Hepatocyte (in vitro differentiated cells): ENCODE data around the gene HERC4. TPM values are rescaled to one million over a fixed set of nuclear protein-coding genes. Genes with fewer than 3 reads are reported as not detected.

ENCODE experiments used
- DNase-seq: peaks from one replicate; pipeline ENCODE4 v3.0.0-alpha.2; 2016; ENCODE audit warnings: low spot score
- H2AFZ ChIP-seq: fragments of 200-600 bp; sonication (generic); 2 replicates; pipeline ENCODE4 v1.6.0; 2016; ENCODE audit warnings: antibody characterized with exemption, mild to moderate bottlenecking
- H3K27ac ChIP-seq: fragments of 200-600 bp; sonication (generic); 2 replicates; pipeline ENCODE4 v1.5.1; 2016; ENCODE audit warnings: mild to moderate bottlenecking
- H3K27me3 ChIP-seq: fragments of 200-600 bp; sonication (generic); 2 replicates; pipeline ENCODE4 v1.6.1; 2016
- H3K36me3 ChIP-seq: fragments of 200-600 bp; sonication (generic); replicated peaks from 2 replicates; pipeline ENCODE4 v1.5.1; 2016; ENCODE audit warnings: low read depth; ENCODE audit not compliant: insufficient read depth
- H3K4me1 ChIP-seq: fragments of 200-600 bp; sonication (generic); 2 replicates; pipeline ENCODE4 v1.5.1; 2016; ENCODE audit warnings: mild to moderate bottlenecking, moderate library complexity; ENCODE audit not compliant: insufficient read depth
- H3K4me2 ChIP-seq: fragments of 200-600 bp; sonication (generic); 2 replicates; pipeline ENCODE4 v1.6.0; 2016
- H3K4me3 ChIP-seq: fragments of 200-600 bp; sonication (generic); 2 replicates; pipeline ENCODE4 v1.5.1; 2016; ENCODE audit warnings: mild to moderate bottlenecking
- H3K79me2 ChIP-seq: fragments of 200-600 bp; sonication (generic); 2 replicates; pipeline ENCODE4 v1.6.0; 2017; ENCODE audit warnings: mild to moderate bottlenecking
- H3K9me2 ChIP-seq: fragments of 200-600 bp; sonication (generic); replicated peaks from 2 replicates; pipeline ENCODE4 v1.6.0; 2017; ENCODE audit warnings: mild to moderate bottlenecking; ENCODE audit not compliant: insufficient read depth
- H3K9me3 ChIP-seq: fragments of 200-600 bp; sonication (generic); 2 replicates; pipeline ENCODE4 v1.5.1; 2016; ENCODE audit warnings: low read depth, mild to moderate bottlenecking
- H4K20me1 ChIP-seq: fragments of 200-600 bp; sonication (generic); 2 replicates; pipeline ENCODE4 v1.6.0; 2016; ENCODE audit warnings: mild to moderate bottlenecking; ENCODE audit not compliant: insufficient read depth, poor library complexity, severe bottlenecking
- CTCF ChIP-seq: fragments of 200-600 bp; sonication (generic); IDR thresholded peaks from 2 replicates; pipeline ENCODE4 v1.5.1; 2016; ENCODE audit warnings: antibody characterized with exemption, mild to moderate bottlenecking; ENCODE audit not compliant: poor library complexity
- EZH2 ChIP-seq: fragments of 200-600 bp; sonication (generic); IDR thresholded peaks from 2 replicates; pipeline ENCODE4 v1.6.1; 2016; ENCODE audit warnings: antibody characterized with exemption, mild to moderate bottlenecking, borderline replicate concordance
- EZH2phosphoT487 ChIP-seq: fragments of 200-600 bp; sonication (generic); IDR thresholded peaks from one replicate; pipeline ENCODE4 v1.6.1; 2018; ENCODE audit warnings: antibody characterized with exemption, mild to moderate bottlenecking, low read depth, moderate library complexity; ENCODE audit not compliant: unreplicated experiment, severe bottlenecking
- WGBS: methylation state at CpG from one replicate; pipeline ENCODE4 v1.1.6; 2016; ENCODE audit warnings: low lambda C conversion rate; ENCODE audit errors: missing lambda C conversion rate; 5-methylcytosine and 5-hydroxymethylcytosine counted together
- polyA plus RNA-seq: library from polyadenylated mRNA; unstranded; fragments of >200 nt; fragmentation: Nextera tagmentation; extraction: Ambion mirVana; gene quantifications from 2 replicates; pipeline ENCODE4 v1.2.1, GENCODE V29; 2016
- total RNA-seq: library from RNA; depleted of rRNA; stranded (reverse); fragments of >200 nt; gene quantifications from 2 replicates; pipeline ENCODE4 v1.2.3, GENCODE V29; 2014

Gene HERC4
- total and polyA plus RNA-seq, 2 experiments from 2014 or later: 23.3 to 54.0 TPM

- H4K20me1 ChIP-seq: no peaks in the 10 kb centered on the region
- no peak for DNase-seq
- H3K9me2 ChIP-seq: no peaks in the 10 kb centered on the region
- TF ChIP-seq EZH2 (no peak), CTCF (no peak), EZH2phosphoT487 (no peak)
- no peaks in the 10 kb centered on the region for H3K4me1 ChIP-seq
- no peak overlapping the region for H3K4me3 ChIP-seq
- no peaks in the 10 kb centered on the region for H3K36me3 ChIP-seq
- no peak overlapping the region for H2AFZ ChIP-seq
- no peak overlapping the region for H3K27ac ChIP-seq
- no peaks in the 10 kb centered on the region for H3K79me2 ChIP-seq
- H3K27me3 ChIP-seq: no peaks in the 10 kb centered on the region
- WGBS: 96% methylated on average over 9 of the region's 9 CpGs
- H3K9me3 ChIP-seq: no peaks in the 10 kb centered on the region
- H3K4me2 ChIP-seq: no peak overlapping the region
Observed at GRCh38 chr10:67935223-67935622, 139.9 kb downstream of the HERC4 start.

GRCh38 chr10:67934336-67934735, 140.7 kb downstream of the HERC4 start:
- Histone ChIP-seq H3K4me3 (no peak overlapping the region), H3K9me3 (no peaks in the 10 kb centered on the region), H3K4me2 (no peak overlapping the region), H3K9me2 (no peaks in the 10 kb centered on the region), H2AFZ (no peak overlapping the region), H3K27me3 (no peaks in the 10 kb centered on the region), H3K4me1 (no peaks in the 10 kb centered on the region), H4K20me1 (no peaks in the 10 kb centered on the region), H3K79me2 (no peaks in the 10 kb centered on the region), H3K36me3 (no peaks in the 10 kb centered on the region), H3K27ac (no peak overlapping the region)
- DNase-seq: no peak
- TF ChIP-seq EZH2 (no peak), EZH2phosphoT487 (no peak), CTCF (no peak)
- 96% methylated on average over 1 of the region's 1 CpG for WGBS

GRCh38 chr10:67933199-67933598, 141.9 kb downstream of the HERC4 start:
- H4K20me1 ChIP-seq: no peaks in the 10 kb centered on the region
- H3K36me3 ChIP-seq: no peaks in the 10 kb centered on the region

GRCh38 chr10:67926951-67927350, 148.1 kb downstream of the HERC4 start:
- H3K79me2 ChIP-seq: no peaks in the 10 kb centered on the region
- no peaks in the 10 kb centered on the region for H3K9me2 ChIP-seq
- H4K20me1 ChIP-seq: no peaks in the 10 kb centered on the region
- H3K36me3 ChIP-seq: no peaks in the 10 kb centered on the region
- no peaks in the 10 kb centered on the region for H3K4me1 ChIP-seq
- TF ChIP-seq EZH2: no peak
- no peak for TF ChIP-seq EZH2phosphoT487
- no peak for TF ChIP-seq CTCF
- no peak overlapping the region for H3K4me3 ChIP-seq
- H2AFZ ChIP-seq: no peak overlapping the region
- no peak overlapping the region for H3K4me2 ChIP-seq
- H3K27ac ChIP-seq: no peak overlapping the region
- H3K27me3 ChIP-seq: no peaks in the 10 kb centered on the region
- no peak for DNase-seq
- WGBS: 100% methylated on average over 1 of the region's 1 CpG
- H3K9me3 ChIP-seq: no peaks in the 10 kb centered on the region

More at GRCh38 chr10:67933199-67933598, 141.9 kb downstream of the HERC4 start:
- DNase-seq: no peak
- Histone ChIP-seq H2AFZ (no peak overlapping the region), H3K9me3 (no peaks in the 10 kb centered on the region), H3K4me2 (no peak overlapping the region), H3K27ac (no peak overlapping the region), H3K4me1 (no peaks in the 10 kb centered on the region), H3K27me3 (no peaks in the 10 kb centered on the region), H3K4me3 (no peak overlapping the region), H3K9me2 (no peaks in the 10 kb centered on the region), H3K79me2 (no peaks in the 10 kb centered on the region)
- WGBS: 94% methylated on average over 2 of the region's 2 CpGs
- TF ChIP-seq EZH2phosphoT487: no peak
